GM12801 (cell line): ENCODE measurements around the gene CCBE1.

ENCODE experiments used
- CTCF ChIP-seq: IDR thresholded peaks from one replicate; pipeline ENCODE4 v1.5.1; 2011; ENCODE audit warnings: control low read depth; ENCODE audit not compliant: insufficient read length; ENCODE audit errors: extremely low read depth

Gene CCBE1

GRCh38 chr18:59697236-59697932 is at the start of gene CCBE1:
CCBE1 (minus strand) TSS chr18:59697423.
- TF ChIP-seq CTCF = no peak

GRCh38 chr18:59744271-59744721 is 47.1 kb upstream of the CCBE1 start:
- TF ChIP-seq CTCF = no peak

- no peak for TF ChIP-seq CTCF
Measured at GRCh38 chr18:59743566-59743965, 46.3 kb upstream of the CCBE1 start.

GRCh38 chr18:59742325-59743111 is 45.3 kb upstream of the CCBE1 start:
- TF ChIP-seq CTCF = no peak

- TF ChIP-seq CTCF = no peak
Measured at GRCh38 chr18:59740141-59740540, 42.9 kb upstream of the CCBE1 start.

- TF ChIP-seq CTCF = no peak
Measured at GRCh38 chr18:59737776-59738300, 40.6 kb upstream of the CCBE1 start.

- no peak for TF ChIP-seq CTCF
Measured at GRCh38 chr18:59736061-59736460, 38.8 kb upstream of the CCBE1 start.
